Loucy (cell line): Measurements from ENCODE around the gene TXNL4A.

Experiments
- CTCF ChIP-seq: fragments of 200-600 bp; sonication (generic); conservative IDR thresholded peaks from 2 replicates; pipeline ENCODE4 v1.5.1; 2014; ENCODE audit warnings: mild to moderate bottlenecking, antibody characterized with exemption, low read length
- EZH2phosphoT487 ChIP-seq: fragments of 200-600 bp; IDR thresholded peaks from 2 replicates; pipeline ENCODE4 v1.6.1; 2018; ENCODE audit warnings: antibody characterized with exemption, mild to moderate bottlenecking, moderate library complexity, borderline replicate concordance

- TF ChIP-seq CTCF (no peak), EZH2phosphoT487 (no peak)
Measured at GRCh38 chr18:79965119-79965902, 23.1 kb downstream of the TXNL4A start.
